GM12878 (cell line): ENCODE results near the gene EDEM3. TPM values are rescaled to one million over a fixed set of nuclear protein-coding genes. Genes with fewer than 3 reads are reported as not detected.

Experiments
- CUX1 ChIP-seq: IDR thresholded peaks from 2 replicates; pipeline ENCODE4 v1.6.1; 2012; ENCODE audit warnings: improper control_type of control experiment, low read depth, low read length; ENCODE audit not compliant: insufficient replicate concordance
- NFXL1 ChIP-seq: fragments of 450-650 bp; IDR thresholded peaks from 2 replicates; pipeline ENCODE4 v1.6.1; 2017; ENCODE audit warnings: antibody characterized with exemption, mild to moderate bottlenecking, borderline replicate concordance
- PAX5 ChIP-seq: IDR thresholded peaks from 2 replicates; pipeline ENCODE4 v1.6.1; 2011; ENCODE audit warnings: low read depth, low read length, borderline replicate concordance
- RAD51 ChIP-seq: fragments of 450-650 bp; IDR thresholded peaks from 2 replicates; pipeline ENCODE4 v1.6.1; 2016; ENCODE audit warnings: moderate library complexity, mild to moderate bottlenecking, inconsistent platforms
- SIN3A ChIP-seq: IDR thresholded peaks from 2 replicates; pipeline ENCODE4 v1.6.1; 2012; ENCODE audit warnings: low read depth, low read length, improper control_type of control experiment
- SIX5 ChIP-seq: IDR thresholded peaks from 2 replicates; pipeline ENCODE4 v1.6.1; 2011; ENCODE audit warnings: mild to moderate bottlenecking, low read depth, low read length, moderate library complexity; ENCODE audit not compliant: severe bottlenecking
- polyA plus RNA-seq, 11 experiments: library from polyadenylated mRNA; depleted of rRNA in 4 of 11; unstranded in 6 of 11; stranded (reverse) in 5 of 11; fragments of >200 nt; fragmentation: Nextera tagmentation in 4 of 11; fragmentation: Illumina TruSeq in 1 of 11; extraction: Ambion mirVana in 4 of 11; extraction: Trizol in 1 of 11; gene quantifications; 1 replicate in 1 of 11; 2 replicates in 10 of 11; pipeline versions ENCODE4 v1.2.1 to v1.2.3, GENCODE V29; 2011 to 2016; ENCODE audit warnings: inconsistent platforms in 2 of 11, missing spikeins in 2 of 11, low read depth in 1 of 11
- total RNA-seq, 4 experiments: library from RNA; depleted of rRNA in 3 of 4; stranded (reverse); fragments of >200 nt in 3 of 4; fragmentation: Illumina TruSeq in 1 of 4; extraction: Trizol in 1 of 4; gene quantifications; 2 replicates each; pipeline versions ENCODE4 v1.2.1 to v1.2.3, GENCODE V29; 2013 to 2021
- TF ChIP-seq, protein P1 (sequence below): fragments of 450-650 bp; IDR thresholded peaks from 2 replicates; pipeline ENCODE4 v1.6.1; 2017; ENCODE audit warnings: mild to moderate bottlenecking
- TF ChIP-seq, protein P2 (sequence below): fragments of 450-650 bp; formaldehyde crosslinking; IDR thresholded peaks from 2 replicates; pipeline ENCODE4 v1.5.0; 2022; ENCODE audit warnings: mild to moderate bottlenecking, missing genetic modification characterization
- TF ChIP-seq, protein P3 (sequence below): fragments of 450-650 bp; IDR thresholded peaks from 2 replicates; pipeline ENCODE4 v1.6.1; 2017; ENCODE audit warnings: low read depth, mild to moderate bottlenecking, moderate library complexity

The EDEM3 gene
- total and polyA plus RNA-seq, 10 of the 15 experiments (the other 5 are each of a cell fraction or from before 2014, with no cell fraction given) = 6.4 to 19.3 (median 14.3) TPM

- TF ChIP-seq, protein P1, sequence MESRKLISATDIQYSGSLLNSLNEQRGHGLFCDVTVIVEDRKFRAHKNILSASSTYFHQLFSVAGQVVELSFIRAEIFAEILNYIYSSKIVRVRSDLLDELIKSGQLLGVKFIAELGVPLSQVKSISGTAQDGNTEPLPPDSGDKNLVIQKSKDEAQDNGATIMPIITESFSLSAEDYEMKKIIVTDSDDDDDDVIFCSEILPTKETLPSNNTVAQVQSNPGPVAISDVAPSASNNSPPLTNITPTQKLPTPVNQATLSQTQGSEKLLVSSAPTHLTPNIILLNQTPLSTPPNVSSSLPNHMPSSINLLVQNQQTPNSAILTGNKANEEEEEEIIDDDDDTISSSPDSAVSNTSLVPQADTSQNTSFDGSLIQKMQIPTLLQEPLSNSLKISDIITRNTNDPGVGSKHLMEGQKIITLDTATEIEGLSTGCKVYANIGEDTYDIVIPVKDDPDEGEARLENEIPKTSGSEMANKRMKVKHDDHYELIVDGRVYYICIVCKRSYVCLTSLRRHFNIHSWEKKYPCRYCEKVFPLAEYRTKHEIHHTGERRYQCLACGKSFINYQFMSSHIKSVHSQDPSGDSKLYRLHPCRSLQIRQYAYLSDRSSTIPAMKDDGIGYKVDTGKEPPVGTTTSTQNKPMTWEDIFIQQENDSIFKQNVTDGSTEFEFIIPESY = no peak
- TF ChIP-seq, protein P2, sequence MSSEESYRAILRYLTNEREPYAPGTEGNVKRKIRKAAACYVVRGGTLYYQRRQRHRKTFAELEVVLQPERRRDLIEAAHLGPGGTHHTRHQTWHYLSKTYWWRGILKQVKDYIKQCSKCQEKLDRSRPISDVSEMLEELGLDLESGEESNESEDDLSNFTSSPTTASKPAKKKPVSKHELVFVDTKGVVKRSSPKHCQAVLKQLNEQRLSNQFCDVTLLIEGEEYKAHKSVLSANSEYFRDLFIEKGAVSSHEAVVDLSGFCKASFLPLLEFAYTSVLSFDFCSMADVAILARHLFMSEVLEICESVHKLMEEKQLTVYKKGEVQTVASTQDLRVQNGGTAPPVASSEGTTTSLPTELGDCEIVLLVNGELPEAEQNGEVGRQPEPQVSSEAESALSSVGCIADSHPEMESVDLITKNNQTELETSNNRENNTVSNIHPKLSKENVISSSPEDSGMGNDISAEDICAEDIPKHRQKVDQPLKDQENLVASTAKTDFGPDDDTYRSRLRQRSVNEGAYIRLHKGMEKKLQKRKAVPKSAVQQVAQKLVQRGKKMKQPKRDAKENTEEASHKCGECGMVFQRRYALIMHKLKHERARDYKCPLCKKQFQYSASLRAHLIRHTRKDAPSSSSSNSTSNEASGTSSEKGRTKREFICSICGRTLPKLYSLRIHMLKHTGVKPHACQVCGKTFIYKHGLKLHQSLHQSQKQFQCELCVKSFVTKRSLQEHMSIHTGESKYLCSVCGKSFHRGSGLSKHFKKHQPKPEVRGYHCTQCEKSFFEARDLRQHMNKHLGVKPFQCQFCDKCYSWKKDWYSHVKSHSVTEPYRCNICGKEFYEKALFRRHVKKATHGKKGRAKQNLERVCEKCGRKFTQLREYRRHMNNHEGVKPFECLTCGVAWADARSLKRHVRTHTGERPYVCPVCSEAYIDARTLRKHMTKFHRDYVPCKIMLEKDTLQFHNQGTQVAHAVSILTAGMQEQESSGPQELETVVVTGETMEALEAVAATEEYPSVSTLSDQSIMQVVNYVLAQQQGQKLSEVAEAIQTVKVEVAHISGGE (CRISPR knock-in tag) = no peak
- TF ChIP-seq SIN3A (no peak), PAX5 (no peak), SIX5 (no peak), RAD51 (no peak), CUX1 (no peak), NFXL1 (no peak)
- TF ChIP-seq, protein P3, sequence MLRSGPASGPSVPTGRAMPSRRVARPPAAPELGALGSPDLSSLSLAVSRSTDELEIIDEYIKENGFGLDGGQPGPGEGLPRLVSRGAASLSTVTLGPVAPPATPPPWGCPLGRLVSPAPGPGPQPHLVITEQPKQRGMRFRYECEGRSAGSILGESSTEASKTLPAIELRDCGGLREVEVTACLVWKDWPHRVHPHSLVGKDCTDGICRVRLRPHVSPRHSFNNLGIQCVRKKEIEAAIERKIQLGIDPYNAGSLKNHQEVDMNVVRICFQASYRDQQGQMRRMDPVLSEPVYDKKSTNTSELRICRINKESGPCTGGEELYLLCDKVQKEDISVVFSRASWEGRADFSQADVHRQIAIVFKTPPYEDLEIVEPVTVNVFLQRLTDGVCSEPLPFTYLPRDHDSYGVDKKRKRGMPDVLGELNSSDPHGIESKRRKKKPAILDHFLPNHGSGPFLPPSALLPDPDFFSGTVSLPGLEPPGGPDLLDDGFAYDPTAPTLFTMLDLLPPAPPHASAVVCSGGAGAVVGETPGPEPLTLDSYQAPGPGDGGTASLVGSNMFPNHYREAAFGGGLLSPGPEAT = no peak
Measured at GRCh38 chr1:184789884-184790283, 35.2 kb upstream of the EDEM3 start (continued).
